Neural progenitor cell (in vitro differentiated cells): ENCODE data around the gene UGT1A4.

Experiments used
- EZH2 ChIP-seq: fragments of 200-600 bp; sonication (generic); IDR thresholded peaks from 2 replicates; pipeline ENCODE4 v1.6.1; 2017; ENCODE audit warnings: antibody characterized with exemption, mild to moderate bottlenecking, moderate library complexity
- EZH2phosphoT487 ChIP-seq: fragments of 200-600 bp; sonication (generic); IDR thresholded peaks from 2 replicates; pipeline ENCODE4 v1.6.1; 2017; ENCODE audit warnings: antibody characterized with exemption
- TF ChIP-seq, protein P1 (sequence below): fragments of 200-600 bp; sonication (generic); IDR thresholded peaks from 2 replicates; pipeline ENCODE4 v1.5.1; 2017; ENCODE audit warnings: antibody characterized with exemption, mild to moderate bottlenecking

DNA sequence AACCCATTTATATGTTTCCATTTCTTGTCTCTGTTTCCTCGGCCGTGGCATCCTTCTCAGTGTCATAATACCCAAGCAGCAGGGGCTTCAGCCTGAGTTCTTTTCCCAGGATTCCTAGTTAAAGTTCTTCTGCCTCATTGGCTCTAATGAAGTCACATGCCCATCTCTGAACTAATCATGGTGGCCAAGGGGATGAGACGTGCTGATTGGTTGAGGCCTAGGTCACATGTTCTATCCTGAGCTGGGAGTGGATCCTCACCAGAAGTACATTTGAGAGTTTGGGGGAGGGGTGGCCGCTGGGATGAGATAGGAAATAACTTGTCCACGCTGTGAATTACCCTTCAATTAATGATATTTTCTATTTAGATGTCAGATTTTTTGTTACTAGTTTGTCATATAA is 9.6 kb upstream of the UGT1A4 start:
- TF ChIP-seq EZH2 (no peak), EZH2phosphoT487 (no peak)
- TF ChIP-seq, protein P1, sequence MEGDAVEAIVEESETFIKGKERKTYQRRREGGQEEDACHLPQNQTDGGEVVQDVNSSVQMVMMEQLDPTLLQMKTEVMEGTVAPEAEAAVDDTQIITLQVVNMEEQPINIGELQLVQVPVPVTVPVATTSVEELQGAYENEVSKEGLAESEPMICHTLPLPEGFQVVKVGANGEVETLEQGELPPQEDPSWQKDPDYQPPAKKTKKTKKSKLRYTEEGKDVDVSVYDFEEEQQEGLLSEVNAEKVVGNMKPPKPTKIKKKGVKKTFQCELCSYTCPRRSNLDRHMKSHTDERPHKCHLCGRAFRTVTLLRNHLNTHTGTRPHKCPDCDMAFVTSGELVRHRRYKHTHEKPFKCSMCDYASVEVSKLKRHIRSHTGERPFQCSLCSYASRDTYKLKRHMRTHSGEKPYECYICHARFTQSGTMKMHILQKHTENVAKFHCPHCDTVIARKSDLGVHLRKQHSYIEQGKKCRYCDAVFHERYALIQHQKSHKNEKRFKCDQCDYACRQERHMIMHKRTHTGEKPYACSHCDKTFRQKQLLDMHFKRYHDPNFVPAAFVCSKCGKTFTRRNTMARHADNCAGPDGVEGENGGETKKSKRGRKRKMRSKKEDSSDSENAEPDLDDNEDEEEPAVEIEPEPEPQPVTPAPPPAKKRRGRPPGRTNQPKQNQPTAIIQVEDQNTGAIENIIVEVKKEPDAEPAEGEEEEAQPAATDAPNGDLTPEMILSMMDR, result no peak
